Measurements from ENCODE around the gene SGPP2.

Gene SGPP2

DNA sequence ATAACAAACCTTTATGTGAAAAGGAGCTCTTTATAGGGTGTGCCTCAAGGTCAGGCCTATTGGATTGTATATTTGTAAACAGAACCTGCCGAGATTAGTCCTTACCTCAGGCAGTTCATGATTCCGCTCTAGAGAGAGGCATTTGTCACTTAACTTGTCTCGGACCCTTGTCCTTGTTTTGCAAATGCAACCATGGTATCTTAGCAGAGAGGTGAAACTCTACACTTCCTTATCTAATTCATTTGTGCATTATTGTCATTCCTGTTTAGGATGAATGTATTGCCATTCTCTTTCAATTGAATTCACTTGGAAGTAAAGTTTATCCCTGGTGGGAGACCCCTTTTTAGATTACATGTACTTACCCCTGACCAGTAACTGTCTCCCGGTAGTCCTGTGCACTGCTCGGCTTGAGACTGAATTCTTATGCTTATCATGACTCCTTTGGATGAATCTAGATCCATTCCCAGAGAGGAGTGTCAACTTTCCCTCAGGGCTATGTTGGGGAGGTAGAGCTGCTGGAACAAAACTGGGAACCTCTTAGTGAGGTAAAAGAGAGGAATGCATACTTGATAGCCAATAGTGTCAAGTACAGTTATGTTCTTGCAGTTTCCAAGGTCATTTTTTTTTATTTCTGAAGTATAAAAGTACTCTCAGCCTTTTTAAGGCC, 46.6 kb downstream of the SGPP2 start:
- DNase-seq (ENCODE audit: low read depth in 2 of 3, low spot score in 1 of 3): no peak

DNA sequence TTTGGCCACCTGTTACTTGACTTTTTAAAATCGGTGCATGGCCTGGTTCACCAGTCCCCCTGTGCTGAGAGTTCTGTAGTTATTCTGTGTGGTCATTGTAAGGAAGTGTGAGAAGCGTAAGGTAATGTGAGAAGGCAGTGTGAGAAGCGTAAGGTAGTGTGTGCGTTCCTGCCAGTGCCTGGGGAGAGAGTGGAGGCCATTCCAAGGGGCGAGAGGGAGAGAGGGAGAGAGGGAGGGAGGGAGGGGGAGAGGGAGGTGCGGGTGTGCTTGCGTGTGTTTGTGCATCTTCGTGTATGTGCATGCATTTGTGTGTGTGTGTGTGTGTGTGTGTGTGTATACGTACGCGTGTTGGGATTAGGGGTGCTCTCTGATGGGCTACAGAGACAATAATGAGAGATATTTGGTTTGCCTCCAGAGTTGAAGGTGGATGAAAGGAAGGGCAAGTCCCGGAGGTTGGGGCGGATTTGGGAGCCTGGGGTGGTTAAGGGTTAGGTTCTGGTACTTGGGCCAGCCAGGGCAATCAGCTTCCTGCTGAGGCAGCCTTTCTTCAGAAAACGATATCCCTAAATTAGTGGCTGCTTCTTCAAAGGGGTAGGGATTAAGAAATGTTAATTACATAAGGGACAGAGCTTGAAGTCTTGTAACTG, 53.7 kb downstream of the SGPP2 start:
- DNase-seq (ENCODE audit: low read depth in 2 of 3, low spot score in 1 of 3): no peak

DNA sequence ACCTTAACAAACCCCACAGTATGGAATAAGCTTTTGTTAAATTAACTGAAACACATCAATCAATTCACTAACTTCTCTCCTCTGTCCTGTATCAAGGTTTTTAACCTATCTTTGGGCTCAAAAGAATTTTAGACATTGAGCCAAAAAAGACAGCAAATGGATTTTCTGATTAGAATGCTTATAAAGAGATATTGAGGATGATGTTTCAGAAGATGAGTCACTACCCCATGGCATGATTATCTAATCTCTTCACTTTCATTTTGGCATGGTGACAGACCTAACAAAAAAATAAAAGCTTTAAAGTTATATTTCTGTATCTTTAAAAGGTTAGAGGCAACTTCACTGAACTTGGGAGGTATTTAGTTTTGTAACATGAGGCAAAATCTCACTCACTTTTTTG, 55.5 kb downstream of the SGPP2 start:
- DNase-seq (ENCODE audit: low read depth in 2 of 3, low spot score in 1 of 3): no peak

DNA sequence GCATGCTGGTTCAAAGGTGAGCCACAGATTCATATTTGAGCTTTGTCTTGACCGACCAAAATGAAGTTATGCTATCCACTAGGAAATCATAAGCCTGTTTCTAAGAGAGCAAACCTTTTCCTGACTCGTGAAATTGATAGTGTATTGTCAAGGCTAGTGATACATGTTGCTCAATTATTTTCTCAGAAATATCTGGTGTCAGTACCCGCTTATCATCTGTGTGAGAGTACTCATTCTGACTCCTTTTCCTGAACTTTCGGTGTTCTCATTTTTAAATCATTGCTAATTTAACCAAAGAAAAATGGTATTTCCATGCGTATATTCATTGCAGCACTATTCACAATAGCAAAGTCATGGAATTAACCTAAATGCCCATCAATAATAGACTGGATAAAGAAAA, 56.2 kb downstream of the SGPP2 start:
- no peak for DNase-seq (ENCODE audit: low read depth in 2 of 3, low spot score in 1 of 3)

DNA sequence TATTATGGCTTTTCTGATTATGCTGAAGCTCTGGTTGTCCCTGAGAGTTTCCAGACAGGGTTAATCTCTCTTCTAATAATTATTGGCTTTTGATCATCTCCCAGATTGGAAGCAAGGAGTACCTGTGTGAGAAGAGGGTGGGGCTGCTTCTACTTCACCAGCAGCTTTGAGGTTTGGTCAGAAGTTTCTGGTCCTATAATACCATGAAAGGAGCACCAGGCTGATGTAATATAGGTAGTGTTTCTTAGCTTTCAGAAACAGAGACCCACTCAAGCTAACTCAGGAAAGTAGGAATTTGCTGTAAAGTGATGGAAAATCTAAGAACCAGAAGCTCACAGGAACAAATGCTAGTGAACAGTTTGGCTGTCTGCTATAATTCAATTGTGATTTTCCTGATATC, 57.6 kb downstream of the SGPP2 start:
- DNase-seq (ENCODE audit: low read depth in 2 of 3, low spot score in 1 of 3): no peak

DNA sequence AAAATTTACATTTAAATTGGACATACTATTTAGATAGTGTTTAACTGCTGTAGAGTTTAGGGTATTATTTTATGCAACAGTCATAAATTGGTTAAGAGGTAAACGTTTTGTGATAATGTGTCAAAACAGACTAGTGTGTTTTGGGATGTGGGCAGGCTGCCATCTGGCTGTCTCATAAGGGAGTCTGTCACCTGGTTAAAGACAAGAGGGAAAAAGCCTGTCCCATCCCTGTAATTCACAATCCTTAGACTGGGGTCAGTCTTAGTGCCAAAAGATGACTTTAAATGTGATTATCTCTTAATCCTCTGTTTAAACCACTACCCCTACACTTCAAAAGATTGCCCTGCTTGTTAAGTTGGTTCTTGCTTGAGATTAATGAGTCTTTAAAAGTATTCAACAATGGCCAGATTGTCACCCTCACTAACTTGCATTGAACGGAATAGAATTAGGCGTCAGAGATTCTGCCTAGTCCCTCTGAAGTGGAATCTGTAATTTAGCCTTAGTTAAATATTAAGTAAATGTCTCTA, 59.2 kb downstream of the SGPP2 start:
- DNase-seq (ENCODE audit: low read depth in 2 of 3, low spot score in 1 of 3): no peak

DNA sequence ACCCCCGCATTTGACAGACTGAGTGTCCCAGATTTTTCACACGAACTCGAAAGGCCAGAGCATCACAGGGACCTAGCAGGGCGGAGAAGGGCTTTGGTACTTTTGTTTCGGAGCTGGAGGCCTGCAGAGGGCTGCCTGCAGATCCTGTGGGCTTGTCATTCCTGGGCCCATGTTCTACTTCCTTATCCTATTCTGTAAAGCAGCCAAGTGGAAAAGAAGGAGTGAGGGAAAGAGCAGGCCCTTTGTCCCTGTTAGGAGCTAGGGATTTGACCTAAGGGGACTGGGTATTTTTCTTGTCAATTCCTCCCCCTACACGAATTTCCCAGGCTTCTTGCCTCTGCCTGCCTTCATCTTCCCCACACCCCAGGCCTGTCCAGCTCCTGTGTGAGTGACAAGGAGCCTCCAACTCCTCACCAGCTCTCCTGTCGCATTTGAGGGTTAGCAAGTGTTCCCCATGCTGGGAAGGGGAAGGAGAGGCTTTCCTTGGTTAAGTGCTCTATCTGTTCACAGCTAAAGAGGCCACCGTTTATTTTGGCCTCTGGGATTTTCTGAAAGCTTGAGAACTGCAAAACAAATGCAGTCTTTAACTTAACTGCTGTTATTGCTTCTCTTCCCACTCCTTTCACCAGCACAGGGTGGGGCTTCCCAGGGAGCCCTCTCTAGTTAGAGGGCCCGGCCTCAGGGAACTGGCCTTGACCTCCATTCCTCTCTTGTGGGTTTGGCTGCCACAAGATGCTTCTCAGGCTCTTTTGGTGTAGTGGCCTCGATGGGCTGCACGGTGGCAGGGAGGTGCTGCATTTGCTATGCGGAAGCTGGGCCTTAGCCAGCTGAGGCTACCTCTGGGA, 61.2 kb downstream of the SGPP2 start:
- no peak for DNase-seq (ENCODE audit: low read depth in 2 of 3, low spot score in 1 of 3)

DNA sequence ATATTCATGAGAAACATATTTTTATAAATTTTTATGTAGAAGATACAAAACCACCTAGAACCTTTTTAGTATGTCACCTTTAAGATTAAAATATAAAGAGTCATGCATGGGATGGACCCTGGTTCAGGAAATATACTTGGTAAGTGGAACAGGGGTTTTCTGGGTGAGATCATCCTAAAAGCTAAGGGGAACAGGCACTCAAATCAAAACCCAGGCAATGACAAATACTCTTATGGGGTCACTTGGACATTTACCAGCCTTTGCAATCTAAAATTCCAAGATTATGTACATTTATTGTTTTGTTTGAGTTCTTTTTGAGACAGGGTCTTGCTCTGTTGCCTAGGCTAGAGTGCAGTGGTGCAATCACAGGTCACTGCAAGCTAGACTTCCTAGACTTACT, 65.8 kb downstream of the SGPP2 start:
- no peak for DNase-seq (ENCODE audit: low read depth in 2 of 3, low spot score in 1 of 3)

DNA sequence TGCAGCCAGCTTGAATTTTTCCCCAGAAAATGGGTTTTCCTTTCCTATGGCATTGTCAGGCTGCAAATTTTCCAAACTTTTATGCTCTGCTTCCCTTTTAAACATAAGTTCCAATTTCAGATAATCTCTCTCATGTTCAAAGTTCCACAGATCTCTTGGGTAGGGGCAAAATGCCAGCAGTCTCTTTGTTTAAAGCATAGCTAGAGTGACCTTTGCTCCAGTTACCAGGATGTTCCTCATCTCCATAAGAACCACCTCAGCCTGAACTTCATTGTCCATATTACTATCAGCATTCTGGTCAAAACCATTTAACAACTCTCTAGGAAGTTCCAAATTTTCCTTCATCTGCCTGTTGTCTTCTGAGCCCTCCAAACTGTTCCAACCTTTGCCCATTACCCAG, 68.3 kb downstream of the SGPP2 start:
- DNase-seq (ENCODE audit: low read depth in 2 of 3, low spot score in 1 of 3): no peak

DNA sequence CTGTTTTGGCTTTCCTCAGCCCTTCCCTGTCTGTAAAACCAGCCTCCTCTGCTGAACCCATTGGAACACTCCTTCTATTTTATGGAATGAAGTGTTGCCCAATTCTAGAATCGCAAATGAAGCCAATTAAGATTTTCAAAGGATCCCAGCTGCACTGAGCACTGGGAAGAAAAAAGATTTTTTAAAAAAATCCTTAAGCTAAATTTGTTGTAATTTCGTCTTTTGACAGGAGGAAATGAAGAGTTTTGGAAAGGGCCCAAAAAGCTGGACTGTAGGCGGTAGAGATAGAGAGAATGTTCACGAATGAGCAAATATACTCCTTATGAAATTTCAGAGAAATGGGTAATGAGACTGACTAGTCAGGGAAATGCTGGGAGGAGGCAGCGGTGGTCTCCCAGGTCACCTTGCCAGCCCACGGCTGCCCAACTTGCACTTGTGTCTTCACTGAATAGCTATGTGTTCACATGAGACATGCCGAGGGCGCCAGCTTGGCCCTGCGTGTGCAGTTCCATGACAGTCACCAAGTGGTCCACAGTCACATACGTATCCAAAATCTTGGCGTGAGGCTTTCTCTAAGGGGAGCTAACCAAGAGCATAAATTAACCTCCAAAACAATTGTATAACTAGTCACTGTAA, 69.9 kb downstream of the SGPP2 start:
- no peak for DNase-seq (ENCODE audit: low read depth in 2 of 3, low spot score in 1 of 3)

DNA sequence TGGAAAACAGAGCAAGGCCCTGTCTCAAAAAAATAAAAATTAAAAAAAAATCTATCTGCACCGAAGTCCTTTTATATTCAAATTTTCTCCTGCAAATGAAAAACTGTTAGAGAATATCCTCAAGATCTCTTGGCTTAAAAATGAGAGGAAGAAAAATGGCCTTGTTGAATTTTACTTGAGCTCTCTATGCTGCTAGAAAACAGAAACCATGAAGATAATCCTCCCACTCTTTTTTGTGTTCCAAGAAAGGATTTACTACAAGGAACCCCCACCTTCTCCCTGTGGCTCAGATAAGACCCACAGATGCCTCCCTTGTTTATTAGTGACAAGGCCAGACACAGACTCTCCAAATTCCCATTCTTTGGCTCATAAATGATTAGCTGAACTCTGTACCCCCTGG, 71.0 kb downstream of the SGPP2 start:
- no peak for DNase-seq (ENCODE audit: low read depth in 2 of 3, low spot score in 1 of 3)

DNA sequence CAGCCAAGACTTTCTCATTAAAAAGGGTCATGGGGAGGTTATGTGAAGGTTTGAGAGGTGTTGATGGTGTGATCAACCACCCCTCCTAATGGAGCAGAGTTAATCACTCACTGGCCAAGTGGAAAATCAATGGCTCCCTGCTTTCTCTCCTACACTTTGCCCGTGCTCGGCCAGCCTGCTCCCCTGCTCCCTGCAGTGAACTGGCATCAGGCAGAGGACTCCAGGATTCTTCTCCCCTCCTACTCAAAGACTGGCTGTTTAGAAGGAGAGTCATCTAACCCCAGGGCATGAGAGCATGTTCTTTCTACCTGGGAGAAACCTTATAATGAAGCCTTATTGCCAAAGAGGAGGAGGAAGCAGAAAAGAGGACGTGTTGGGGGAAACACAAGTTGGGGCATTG, 74.9 kb downstream of the SGPP2 start:
- DNase-seq (ENCODE audit: low read depth in 2 of 3, low spot score in 1 of 3): no peak

DNA sequence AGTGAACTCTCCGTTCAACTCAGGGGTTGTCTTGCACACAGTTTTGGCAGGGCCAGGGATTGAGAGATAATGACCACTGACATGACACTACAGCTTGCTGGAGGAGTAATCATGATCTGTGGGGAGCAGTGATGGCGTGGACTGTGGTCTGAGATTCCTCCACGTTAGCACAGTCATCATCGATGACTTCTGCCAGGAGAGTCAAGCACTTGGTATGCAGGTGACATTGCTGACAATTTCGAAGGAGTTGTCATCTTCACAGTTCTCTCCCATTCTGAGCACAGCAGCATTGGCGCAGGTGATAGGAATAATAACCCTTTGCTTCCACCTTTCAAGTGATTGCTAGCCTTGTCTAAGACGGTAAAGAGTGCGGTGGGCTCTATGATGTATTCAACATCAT, 79.8 kb downstream of the SGPP2 start:
- DNase-seq (ENCODE audit: low read depth in 2 of 3, low spot score in 1 of 3): no peak

DNA sequence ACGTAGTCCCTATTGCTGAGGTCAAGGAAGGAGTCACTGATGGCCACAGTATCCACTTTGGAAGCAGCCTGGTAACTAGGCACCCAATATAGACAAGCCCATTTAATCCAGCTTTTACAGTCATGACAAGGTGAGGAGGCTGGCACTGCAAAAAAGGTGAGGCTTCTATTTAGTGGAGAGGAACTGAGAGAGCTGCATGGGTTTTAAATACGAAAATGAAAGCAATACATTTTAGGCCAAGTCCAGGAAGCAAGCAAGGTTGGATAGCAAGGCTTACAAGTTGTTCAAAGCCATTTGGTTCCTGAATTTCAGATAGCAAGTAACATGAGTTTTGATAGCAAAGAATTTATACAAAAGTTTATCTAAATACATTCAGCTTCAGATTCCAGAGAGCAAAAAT, 80.4 kb downstream of the SGPP2 start:
- no peak for DNase-seq (ENCODE audit: low read depth in 2 of 3, low spot score in 1 of 3)

DNA sequence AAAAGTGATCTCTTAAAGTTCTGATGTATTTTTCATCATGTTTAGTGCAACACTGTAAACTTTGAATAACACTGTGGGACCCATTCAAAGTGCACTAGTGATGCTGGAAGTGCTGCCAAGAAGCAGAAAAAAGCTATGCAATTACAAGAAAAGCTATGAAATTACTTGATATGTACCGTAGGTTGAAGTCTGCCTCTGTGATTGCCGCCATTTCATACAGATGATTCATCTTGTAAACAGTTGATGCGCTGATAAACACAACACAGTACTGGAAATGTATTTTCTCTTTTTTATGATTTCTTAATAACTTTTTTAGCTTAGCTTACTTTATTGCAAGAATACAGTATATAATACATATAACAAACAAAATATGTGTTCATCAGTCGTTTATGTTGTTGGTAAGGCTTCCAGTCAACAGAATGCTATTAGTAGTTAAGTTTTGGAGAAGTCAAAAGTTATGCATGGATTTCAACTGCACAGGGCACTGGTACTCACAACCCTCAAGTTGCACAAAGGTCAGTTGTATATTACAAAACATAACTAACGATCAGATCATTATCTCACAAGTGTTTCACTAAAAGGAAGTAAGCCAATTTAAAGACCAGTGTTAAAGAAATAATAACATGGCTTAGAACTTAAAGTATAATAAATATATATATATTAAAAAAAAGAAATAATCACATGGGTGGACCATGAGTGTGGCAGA, 82.0 kb downstream of the SGPP2 start:
- no peak for DNase-seq (ENCODE audit: low read depth in 2 of 3, low spot score in 1 of 3)

DNA sequence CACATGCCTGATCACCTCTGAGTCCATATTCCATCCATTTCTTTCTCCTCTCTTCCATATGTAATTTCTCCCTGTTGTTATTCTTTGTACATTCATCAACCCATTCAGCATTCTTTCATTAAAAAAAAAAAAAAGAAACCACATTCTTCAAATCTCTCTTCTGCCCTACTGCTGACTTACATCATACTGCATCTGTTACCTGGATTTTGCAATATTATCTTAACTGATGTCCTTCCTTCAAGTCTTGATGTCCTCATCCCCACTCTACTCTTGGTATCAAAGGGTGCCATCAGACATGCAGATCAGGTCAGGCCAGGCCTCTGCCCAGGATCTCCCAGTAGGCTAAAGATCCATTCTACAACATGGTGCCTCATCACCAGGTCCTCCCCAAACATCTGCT, 90.6 kb downstream of the SGPP2 start:
- no peak for DNase-seq (ENCODE audit: low read depth in 2 of 3, low spot score in 1 of 3)

DNA sequence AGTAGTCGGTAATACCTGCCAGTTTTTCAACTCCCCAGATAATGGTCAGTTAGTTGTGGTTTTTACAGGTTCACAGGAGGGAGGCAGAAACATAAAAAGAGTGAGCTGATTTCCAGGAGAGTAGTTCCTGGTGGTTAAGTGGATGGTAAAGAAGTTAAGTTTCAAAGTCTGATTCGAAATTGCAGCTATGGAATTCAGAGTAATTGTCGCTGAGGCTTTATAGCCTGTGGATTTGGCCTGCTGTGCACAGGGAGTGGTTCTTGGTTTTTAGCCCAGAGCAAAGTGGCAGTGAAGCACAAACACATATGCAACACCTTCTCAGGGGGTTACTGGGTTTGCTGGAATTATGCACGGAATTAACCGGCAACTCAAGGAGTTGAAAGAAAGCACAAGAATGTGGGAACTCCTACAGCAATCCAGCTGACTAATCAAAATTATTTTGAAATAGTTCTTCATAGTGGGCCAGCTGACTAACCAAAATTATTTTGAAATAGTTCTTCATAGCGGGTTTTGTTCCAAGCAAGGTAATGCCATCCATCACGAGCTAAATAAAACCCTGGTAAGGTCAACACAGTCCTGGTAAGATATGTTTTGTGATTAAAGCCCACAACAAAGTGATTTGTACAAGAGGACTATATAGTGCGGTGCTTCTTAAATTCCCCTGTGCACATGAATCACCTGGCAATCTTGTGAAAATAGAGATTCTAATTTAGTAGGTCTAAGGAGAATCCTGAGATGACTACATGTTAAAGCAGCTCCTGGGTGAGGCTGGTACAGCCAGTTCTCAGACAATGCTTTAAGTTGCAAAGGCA, 94.4 kb downstream of the SGPP2 start:
- DNase-seq (ENCODE audit: low read depth in 2 of 3, low spot score in 1 of 3): no peak

DNA sequence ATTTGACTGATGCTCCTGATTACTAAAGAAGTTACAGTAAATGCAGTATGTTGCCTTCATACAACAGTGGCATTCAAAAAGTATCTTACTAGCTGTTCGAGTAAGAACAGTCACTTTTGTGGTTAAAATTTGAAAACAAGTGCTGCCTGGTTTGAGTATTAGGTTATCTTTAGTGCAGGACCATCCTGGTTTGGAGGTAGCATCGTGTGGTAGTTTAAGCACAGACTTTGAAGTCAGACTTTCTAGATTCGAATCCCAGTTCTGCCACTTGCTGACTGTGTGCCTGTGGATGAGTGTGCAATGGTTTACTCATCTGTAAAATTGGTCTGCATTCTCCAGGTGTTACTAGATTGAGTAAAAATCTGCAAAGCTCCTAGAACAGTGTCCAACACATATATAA, 96.8 kb downstream of the SGPP2 start:
- no peak for DNase-seq (ENCODE audit: low read depth in 2 of 3, low spot score in 1 of 3)

DNA sequence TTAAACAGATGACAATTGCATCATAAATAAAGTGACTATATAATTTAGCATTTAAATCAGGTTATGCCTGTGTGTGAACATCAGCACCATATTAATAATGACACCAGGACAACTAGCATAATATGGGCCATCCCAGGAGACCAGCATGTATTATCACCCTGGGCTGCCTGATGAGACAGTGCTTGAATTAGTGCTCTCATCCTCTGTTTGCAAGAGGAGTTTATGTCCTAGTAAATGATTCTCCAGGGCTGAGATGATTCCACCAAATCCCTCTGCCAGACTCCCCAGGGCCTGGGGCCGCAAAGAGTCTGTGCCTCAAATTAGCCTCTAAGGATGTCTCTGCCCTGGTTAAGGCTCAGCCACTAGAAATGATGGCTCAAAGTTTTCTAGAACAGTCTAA, 97.7 kb downstream of the SGPP2 start:
- DNase-seq (ENCODE audit: low read depth in 2 of 3, low spot score in 1 of 3): no peak
